H9 (cell line): Measurements from ENCODE around the gene CEACAM18. TPM values are rescaled to one million over a fixed set of nuclear protein-coding genes. Genes with fewer than 3 reads are reported as not detected.

ENCODE experiments used
- DNase-seq: peaks from one replicate; pipeline ENCODE4 v3.0.0-alpha.2; 2017
- H2AFZ ChIP-seq: one replicate; pipeline ENCODE4 v1.6.1; 2013; ENCODE audit warnings: mild to moderate bottlenecking, low read length, control low read depth, moderate library complexity
- H2AK5ac ChIP-seq: 2 replicates; pipeline ENCODE4 v1.6.1; 2013; ENCODE audit warnings: low read length, control low read depth, mixed read lengths; ENCODE audit not compliant: insufficient read length
- H2BK120ac ChIP-seq: one replicate; pipeline ENCODE4 v1.6.1; 2013; ENCODE audit warnings: low read depth, mild to moderate bottlenecking, low read length, control low read depth, inconsistent platforms; ENCODE audit not compliant: poor library complexity, severe bottlenecking
- H2BK12ac ChIP-seq: 2 replicates; pipeline ENCODE4 v1.6.1; 2013; ENCODE audit warnings: low read length, control low read depth, mixed read lengths, low read depth; ENCODE audit not compliant: insufficient read length
- H2BK15ac ChIP-seq: 2 replicates; pipeline ENCODE4 v1.6.1; 2013; ENCODE audit warnings: low read depth, low read length, control low read depth
- H2BK20ac ChIP-seq: one replicate; pipeline ENCODE4 v1.6.1; 2013; ENCODE audit warnings: low read depth, mild to moderate bottlenecking, low read length, control low read depth, inconsistent platforms; ENCODE audit not compliant: poor library complexity, severe bottlenecking
- H2BK5ac ChIP-seq: 2 replicates; pipeline ENCODE4 v1.6.1; 2013; ENCODE audit warnings: low read length, control low read depth, mixed read lengths; ENCODE audit not compliant: insufficient read length
- H3K14ac ChIP-seq: 2 replicates; pipeline ENCODE4 v1.6.1; 2013; ENCODE audit warnings: low read length, control low read depth; ENCODE audit not compliant: insufficient read depth
- H3K18ac ChIP-seq: 2 replicates; pipeline ENCODE4 v1.6.1; 2013; ENCODE audit warnings: low read depth, mild to moderate bottlenecking, mixed read lengths, low read length, control low read depth; ENCODE audit not compliant: insufficient read length
- H3K23ac ChIP-seq: 2 replicates; pipeline ENCODE4 v1.6.1; 2013; ENCODE audit warnings: low read length, control low read depth, mixed read lengths, low read depth; ENCODE audit not compliant: insufficient read length
- H3K23me2 ChIP-seq: 2 replicates; pipeline ENCODE4 v1.6.1; 2013; ENCODE audit warnings: low read depth, mild to moderate bottlenecking, mixed read lengths, low read length, control low read depth; ENCODE audit not compliant: insufficient read length, poor library complexity, severe bottlenecking
- H3K27ac ChIP-seq: 2 replicates; pipeline ENCODE4 v1.5.1; 2013; ENCODE audit warnings: low read length, control low read depth, mixed read lengths, low read depth; ENCODE audit not compliant: insufficient read length
- H3K27me3 ChIP-seq: 2 replicates; pipeline ENCODE4 v1.6.1; 2013; ENCODE audit warnings: low read length, control low read depth, inconsistent platforms; ENCODE audit not compliant: insufficient read depth
- H3K4ac ChIP-seq: 2 replicates; pipeline ENCODE4 v1.6.1; 2013; ENCODE audit warnings: low read depth, mild to moderate bottlenecking, control low read depth, inconsistent platforms, low read length, moderate library complexity
- H3K4me1 ChIP-seq: 2 replicates; pipeline ENCODE4 v1.6.1; 2013; ENCODE audit warnings: low read length, control low read depth, inconsistent platforms; ENCODE audit not compliant: insufficient read depth
- H3K4me2 ChIP-seq: 2 replicates; pipeline ENCODE4 v1.6.1; 2013; ENCODE audit warnings: low read length, control low read depth, mixed read lengths; ENCODE audit not compliant: insufficient read length, insufficient read depth
- H3K56ac ChIP-seq: 2 replicates; pipeline ENCODE4 v1.6.1; 2013; ENCODE audit warnings: low read depth, mild to moderate bottlenecking, mixed read lengths, low read length, control low read depth; ENCODE audit not compliant: insufficient read length
- H3K79me1 ChIP-seq: 2 replicates; pipeline ENCODE4 v1.6.1; 2013; ENCODE audit warnings: low read depth, mild to moderate bottlenecking, moderate library complexity, low read length, control low read depth, inconsistent platforms; ENCODE audit not compliant: insufficient read depth, poor library complexity, severe bottlenecking
- H3K79me2 ChIP-seq: 2 replicates; pipeline ENCODE4 v1.6.1; 2013; ENCODE audit warnings: low read length, control low read depth, inconsistent platforms; ENCODE audit not compliant: insufficient read depth
- H3K9ac ChIP-seq: 2 replicates; pipeline ENCODE4 v1.6.1; 2013; ENCODE audit warnings: low read length, control low read depth, mixed read lengths; ENCODE audit not compliant: insufficient read length; ENCODE audit errors: extremely low read depth
- H3K9me3 ChIP-seq: one replicate; pipeline ENCODE4 v1.6.1; 2013; ENCODE audit warnings: low read depth, low read length, inconsistent platforms; ENCODE audit not compliant: control insufficient read depth
- H3T11ph ChIP-seq: one replicate; pipeline ENCODE4 v1.6.1; 2013; ENCODE audit warnings: mild to moderate bottlenecking, low read length, control low read depth, inconsistent platforms
- H4K20me1 ChIP-seq: one replicate; pipeline ENCODE4 v1.6.1; 2013; ENCODE audit not compliant: control insufficient read depth, insufficient read length, insufficient read depth
- H4K5ac ChIP-seq: 2 replicates; pipeline ENCODE4 v1.6.1; 2013; ENCODE audit warnings: low read depth, mild to moderate bottlenecking, mixed read lengths, low read length, control low read depth; ENCODE audit not compliant: insufficient read length
- H4K8ac ChIP-seq: replicated peaks from 2 replicates; pipeline ENCODE4 v1.6.1; 2013; ENCODE audit warnings: low read length, control low read depth, mixed read lengths, low read depth; ENCODE audit not compliant: insufficient read length
- H4K91ac ChIP-seq: 2 replicates; pipeline ENCODE4 v1.6.1; 2013; ENCODE audit warnings: low read depth, mild to moderate bottlenecking, moderate library complexity, mixed read lengths, low read length, control low read depth; ENCODE audit not compliant: insufficient read length
- H3K27ac Mint-ChIP-seq, 3 experiments: 2 replicates in 2 of 3; 3 replicates in 1 of 3; pipeline ENCODE4 v1.8.0; 2020 to 2021; ENCODE audit warnings: mixed read lengths in 3 of 3, mild to moderate bottlenecking in 1 of 3, moderate library complexity in 1 of 3
- H3K27me3 Mint-ChIP-seq: 2 replicates; pipeline ENCODE4 v1.8.0; 2021; ENCODE audit warnings: low read depth, mild to moderate bottlenecking, moderate library complexity, mixed read lengths
- H3K36me3 Mint-ChIP-seq, 3 experiments: 2 replicates in 2 of 3; 3 replicates in 1 of 3; pipeline ENCODE4 v1.8.0; 2020 to 2021; ENCODE audit warnings: low read depth in 3 of 3, mixed read lengths in 3 of 3; ENCODE audit not compliant: insufficient read depth in 1 of 3
- H3K4me1 Mint-ChIP-seq, 2 experiments: 2 replicates each; pipeline ENCODE4 v1.8.0; 2020; ENCODE audit warnings: mixed read lengths in 2 of 2
- H3K4me3 Mint-ChIP-seq, 2 experiments: 2 replicates in 1 of 2; 3 replicates in 1 of 2; pipeline ENCODE4 v1.8.0; 2020 to 2021; ENCODE audit warnings: mild to moderate bottlenecking in 2 of 2, mixed read lengths in 2 of 2, moderate library complexity in 1 of 2
- H3K9me3 Mint-ChIP-seq, 2 experiments: 2 replicates in 1 of 2; 3 replicates in 1 of 2; pipeline ENCODE4 v1.8.0; 2020; ENCODE audit warnings: mild to moderate bottlenecking in 2 of 2, mixed read lengths in 2 of 2, moderate library complexity in 1 of 2
- WGBS: extraction: QIAGEN DNeasy Blood & Tissue Kit; methylation state at CpG from one replicate; pipeline ENCODE4 v1.1.7; 2013; ENCODE audit warnings: missing lambda C conversion rate, low lambda C conversion rate, mixed read lengths; ENCODE audit not compliant: insufficient read length; ENCODE audit errors: extremely low coverage; 5-methylcytosine and 5-hydroxymethylcytosine counted together
- total RNA-seq: library from RNA; stranded (reverse); gene quantifications from 2 replicates; pipeline ENCODE4 v1.2.1, GENCODE V29; 2021
- TF ChIP-seq, protein P1 (sequence below): fragments of 200-600 bp; sonication (generic); conservative IDR thresholded peaks from 3 replicates; pipeline ENCODE4 v1.8.0; 2021; ENCODE audit warnings: antibody characterized with exemption, mild to moderate bottlenecking

CEACAM18 gene
- total RNA-seq, 1 experiment from 2014 or later: not detected

DNA sequence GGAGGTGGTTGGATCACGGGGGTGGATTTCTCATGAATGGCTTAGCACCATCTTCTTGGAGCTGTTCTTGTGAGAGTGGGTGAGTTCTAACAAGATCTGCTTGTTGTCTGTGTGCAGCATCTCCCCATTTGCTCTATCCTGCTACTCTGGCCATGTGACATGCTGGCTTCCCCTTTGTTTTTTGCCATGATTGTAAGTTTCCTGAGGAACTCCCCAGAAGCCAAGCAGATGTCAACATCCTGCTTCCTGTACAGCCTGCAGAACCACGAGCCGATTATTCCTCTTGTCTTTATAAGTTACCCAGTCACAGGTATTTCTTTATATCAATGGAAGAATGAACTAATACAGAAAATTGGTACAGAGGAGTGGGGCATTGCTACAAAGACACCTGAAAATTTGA lies 25.6 kb downstream of the CEACAM18 start:
- H3K79me1 ChIP-seq: no peaks in the 10 kb centered on the region
- H3K27me3 ChIP-seq: no peaks in the 10 kb centered on the region
- no peaks in the 10 kb centered on the region for H3K4me1 ChIP-seq
- H3K9ac ChIP-seq: no peak overlapping the region
- H3K23ac ChIP-seq: no peak overlapping the region
- H2BK15ac ChIP-seq: no peak overlapping the region
- Mint-ChIP-seq H3K9me3 (peaks cover 66 to 94% of the 10 kb centered on the region in 2 experiments), H3K27ac (no peak overlapping the region), H3K4me1 (no peaks in the 10 kb centered on the region), H3K36me3 (0 out of 7 replicates have a peak, but pooled peaks cover 0 to 6% (median 0%) of the 10 kb centered on the region in 3 experiments), H3K4me3 (no peak overlapping the region), H3K27me3 (peaks cover 19% of the 10 kb centered on the region)
- no peak overlapping the region for H2BK5ac ChIP-seq
- no peak overlapping the region for H4K8ac ChIP-seq
- H3T11ph ChIP-seq: no peak overlapping the region
- H3K14ac ChIP-seq: no peak overlapping the region
- no peak overlapping the region for H2AFZ ChIP-seq
- H2AK5ac ChIP-seq: no peak overlapping the region
- no CpG with 5 or more reads among the region's 3 CpGs for WGBS
- no peak overlapping the region for H3K18ac ChIP-seq
- DNase-seq: no peak
- no peak overlapping the region for H4K5ac ChIP-seq
- no peak overlapping the region for H3K56ac ChIP-seq
- H3K79me2 ChIP-seq: no peaks in the 10 kb centered on the region
- H3K4ac ChIP-seq: no peak overlapping the region
- H3K9me3 ChIP-seq: no peaks in the 10 kb centered on the region
- no peak overlapping the region for H2BK12ac ChIP-seq
- H3K23me2 ChIP-seq: no peaks in the 10 kb centered on the region
- TF ChIP-seq, protein P1, sequence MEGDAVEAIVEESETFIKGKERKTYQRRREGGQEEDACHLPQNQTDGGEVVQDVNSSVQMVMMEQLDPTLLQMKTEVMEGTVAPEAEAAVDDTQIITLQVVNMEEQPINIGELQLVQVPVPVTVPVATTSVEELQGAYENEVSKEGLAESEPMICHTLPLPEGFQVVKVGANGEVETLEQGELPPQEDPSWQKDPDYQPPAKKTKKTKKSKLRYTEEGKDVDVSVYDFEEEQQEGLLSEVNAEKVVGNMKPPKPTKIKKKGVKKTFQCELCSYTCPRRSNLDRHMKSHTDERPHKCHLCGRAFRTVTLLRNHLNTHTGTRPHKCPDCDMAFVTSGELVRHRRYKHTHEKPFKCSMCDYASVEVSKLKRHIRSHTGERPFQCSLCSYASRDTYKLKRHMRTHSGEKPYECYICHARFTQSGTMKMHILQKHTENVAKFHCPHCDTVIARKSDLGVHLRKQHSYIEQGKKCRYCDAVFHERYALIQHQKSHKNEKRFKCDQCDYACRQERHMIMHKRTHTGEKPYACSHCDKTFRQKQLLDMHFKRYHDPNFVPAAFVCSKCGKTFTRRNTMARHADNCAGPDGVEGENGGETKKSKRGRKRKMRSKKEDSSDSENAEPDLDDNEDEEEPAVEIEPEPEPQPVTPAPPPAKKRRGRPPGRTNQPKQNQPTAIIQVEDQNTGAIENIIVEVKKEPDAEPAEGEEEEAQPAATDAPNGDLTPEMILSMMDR: no peak
- no peak overlapping the region for H2BK120ac ChIP-seq
- no peaks in the 10 kb centered on the region for H4K20me1 ChIP-seq
- no peak overlapping the region for H3K4me2 ChIP-seq
- H2BK20ac ChIP-seq: no peak overlapping the region
- H3K27ac ChIP-seq: no peak overlapping the region
- H4K91ac ChIP-seq: no peak overlapping the region
